NOMO-1 treated with DMSO at 0.1 percent for 48 hours (cell line): ENCODE data around the gene PLSCR5.

Experiments used
- DNase-seq: peaks from one replicate; lab custom pipeline; 2025; ENCODE audit not compliant: unreplicated experiment; lab: John Stamatoyannopoulos, UW

PLSCR5 gene

DNA sequence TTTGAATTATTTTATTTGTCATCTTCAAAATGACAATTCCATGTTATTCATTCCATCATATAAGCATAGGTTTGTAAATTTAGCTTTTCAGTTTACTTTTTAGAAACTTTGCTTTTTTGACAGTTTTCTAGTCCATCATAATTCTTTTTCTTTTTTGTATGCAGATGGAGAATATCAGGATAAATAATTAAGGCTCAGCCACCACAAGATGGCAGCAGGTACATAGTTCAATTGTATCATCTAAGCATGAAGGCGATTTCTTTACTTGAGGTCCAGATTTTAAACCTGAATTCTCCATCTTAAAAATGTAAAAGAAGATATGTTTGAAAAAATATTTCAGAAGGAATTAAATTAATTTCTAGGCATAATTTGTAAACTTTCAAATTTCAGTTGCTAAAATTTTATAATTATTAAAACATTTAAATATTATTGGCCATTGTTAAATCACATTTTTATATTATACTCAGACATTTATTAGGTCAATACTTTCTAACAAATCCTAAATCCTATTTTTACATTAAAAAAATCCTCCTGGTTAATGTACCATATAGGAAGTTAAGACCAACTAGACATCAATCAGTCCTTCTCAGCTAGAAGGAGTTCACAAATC lies 15.1 kb downstream of the PLSCR5 start:
- DNase-seq: peak; percentile 33

GRCh38 chr3:146585156-146585555 lies 20.0 kb downstream of the PLSCR5 start:
- DNase-seq: no peak

DNA sequence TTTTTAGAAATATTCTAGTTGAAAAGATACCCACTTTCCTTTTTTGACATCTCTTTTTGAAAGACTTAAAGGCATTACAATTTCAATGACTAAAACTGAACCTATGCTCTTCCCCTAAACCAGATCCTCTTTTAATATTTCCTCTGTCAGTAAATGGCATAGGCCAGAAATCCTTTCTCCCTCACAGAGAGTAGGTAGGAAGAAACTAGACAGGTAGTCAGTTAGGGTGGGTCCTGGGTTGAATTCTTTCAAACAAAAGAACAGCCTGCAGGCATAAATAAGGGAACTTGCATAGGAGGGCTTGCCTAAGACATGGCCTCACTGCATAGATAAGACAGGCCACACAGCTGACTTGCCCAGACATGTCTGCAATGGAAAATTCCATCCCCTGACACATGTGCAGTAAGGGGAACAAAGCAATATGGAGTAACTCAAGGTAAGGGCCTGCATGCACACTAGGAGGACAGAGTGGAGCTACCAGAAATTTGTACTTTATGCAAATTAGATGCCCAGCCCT lies 23.1 kb downstream of the PLSCR5 start:
- DNase-seq: peak; percentile 74

GRCh38 chr3:146581080-146581601 lies 24.0 kb downstream of the PLSCR5 start:
- no peak for DNase-seq

DNA sequence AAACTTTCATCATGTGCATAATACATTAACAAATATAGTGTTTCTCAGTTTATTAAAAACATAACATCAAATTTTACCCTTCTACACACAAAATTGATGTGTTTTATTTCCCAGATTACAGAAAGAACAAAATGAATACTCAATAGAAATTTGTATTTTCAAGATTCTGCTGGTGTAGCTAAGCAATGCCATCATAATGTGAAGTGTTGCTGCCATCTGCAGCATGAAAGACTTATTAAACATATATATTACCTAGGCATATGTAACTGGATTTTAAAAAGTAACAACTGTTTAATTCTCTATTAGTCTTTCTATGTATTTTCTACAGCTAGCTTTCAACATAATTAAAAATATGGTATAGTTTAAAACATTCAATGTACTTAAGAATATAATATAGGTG lies 27.5 kb downstream of the PLSCR5 start:
- peak; percentile 48 for DNase-seq

GRCh38 chr3:146575636-146576035 lies 29.5 kb downstream of the PLSCR5 start:
- no peak for DNase-seq

DNA sequence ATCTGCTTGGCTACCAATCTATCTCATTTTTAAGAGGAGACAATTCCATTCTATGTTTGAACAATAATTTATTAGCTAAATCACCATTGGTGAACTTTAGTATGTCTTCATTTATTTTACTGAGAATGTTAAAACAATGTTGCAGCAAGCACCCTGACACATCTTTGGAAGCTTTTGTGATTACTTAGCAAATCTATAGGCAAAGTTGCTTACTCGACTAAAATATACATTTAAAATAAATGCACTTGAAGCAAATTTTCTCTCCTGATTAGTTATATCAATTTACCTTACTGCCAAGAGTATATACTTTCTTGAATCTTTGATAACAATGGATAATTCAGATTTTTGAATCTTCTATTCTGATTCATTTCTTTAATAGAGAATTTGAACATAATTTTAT lies 31.0 kb downstream of the PLSCR5 start:
- DNase-seq: no peak

GRCh38 chr3:146569314-146569713 lies 35.8 kb downstream of the PLSCR5 start:
- no peak for DNase-seq

DNA sequence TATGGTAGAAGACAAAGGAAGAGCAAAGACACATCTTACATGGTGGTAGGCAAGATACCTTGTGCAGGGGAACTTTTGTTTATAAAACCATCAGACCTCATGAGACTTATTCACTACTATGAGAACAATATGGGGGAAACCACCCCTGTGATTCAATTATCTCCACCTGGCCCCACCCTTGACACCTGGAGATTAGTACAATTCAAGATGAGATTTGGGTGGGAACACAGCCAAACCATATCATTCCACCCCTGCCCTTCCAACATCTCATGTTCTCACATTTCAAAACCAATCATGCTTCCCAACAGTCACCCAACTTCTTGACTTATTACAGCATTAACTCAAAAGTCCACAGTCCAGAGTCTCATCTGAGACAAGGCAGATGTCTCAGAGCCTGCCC lies 39.0 kb downstream of the PLSCR5 start:
- DNase-seq: no peak

DNA sequence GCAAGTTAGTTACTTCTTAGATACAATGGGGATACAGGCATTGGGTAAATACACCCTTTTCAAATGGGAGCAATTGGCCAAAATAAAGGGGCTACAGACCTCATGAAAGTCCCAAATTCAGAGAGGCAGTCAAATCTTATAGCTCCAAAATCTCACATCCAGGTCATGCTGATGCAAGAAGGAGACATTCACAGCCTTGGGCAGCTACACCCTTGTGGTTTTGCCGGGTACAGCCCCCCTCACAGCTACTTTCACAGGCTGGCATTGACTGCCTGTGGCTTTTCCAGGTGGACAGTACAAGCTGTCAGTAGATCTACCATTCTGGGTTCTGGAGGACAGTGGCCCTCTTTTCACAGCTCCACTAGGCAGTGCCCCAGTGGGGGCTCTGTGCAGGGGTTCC lies 43.3 kb downstream of the PLSCR5 start:
- no peak for DNase-seq

- no peak for DNase-seq
Measured at GRCh38 chr3:146561463-146561862, 43.7 kb downstream of the PLSCR5 start.

DNA sequence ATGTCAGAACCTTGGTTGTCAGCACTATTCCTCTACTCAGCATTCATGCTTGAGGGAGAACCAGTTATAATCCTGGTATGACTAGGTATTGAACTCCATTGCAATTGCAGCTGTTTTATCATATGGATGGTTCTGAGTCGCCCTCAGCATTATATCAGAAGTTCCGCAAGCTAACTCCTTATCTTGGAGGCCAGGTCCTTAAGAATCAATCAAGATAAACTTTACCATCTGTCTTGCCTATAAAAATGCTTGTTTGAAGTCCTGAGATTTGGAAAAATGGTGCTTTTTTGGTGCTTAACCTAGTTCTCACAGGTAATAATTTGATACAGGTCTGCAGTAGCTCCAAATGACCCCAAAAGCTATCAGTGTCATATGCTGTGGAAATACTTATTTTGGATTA lies 44.5 kb downstream of the PLSCR5 start:
- no peak for DNase-seq

GRCh38 chr3:146559388-146559787 lies 45.8 kb downstream of the PLSCR5 start:
- no peak for DNase-seq

GRCh38 chr3:146558781-146559180 lies 46.4 kb downstream of the PLSCR5 start:
- peak; percentile 77 for DNase-seq

GRCh38 chr3:146557745-146558144 lies 47.4 kb downstream of the PLSCR5 start:
- DNase-seq: peak; percentile 64

DNA sequence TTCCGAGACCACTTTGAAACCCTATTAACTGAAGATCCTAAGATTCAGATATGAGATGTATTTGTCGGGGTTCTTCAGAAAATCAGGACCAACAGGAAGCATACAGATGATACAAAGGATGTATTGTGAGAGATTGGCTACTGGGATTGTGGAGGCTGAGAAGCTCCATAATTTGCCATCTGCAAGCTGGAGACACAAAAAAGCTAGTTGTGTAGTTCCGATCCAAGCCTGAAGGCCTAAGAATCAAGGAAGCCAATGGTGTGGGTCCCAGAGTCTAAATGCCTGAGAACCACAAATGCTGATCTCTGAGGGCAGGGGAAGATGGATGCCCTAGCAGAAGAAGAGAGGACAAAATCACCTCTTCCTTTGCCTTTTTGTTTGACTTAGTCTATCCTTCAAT lies 49.8 kb downstream of the PLSCR5 start:
- no peak for DNase-seq

DNA sequence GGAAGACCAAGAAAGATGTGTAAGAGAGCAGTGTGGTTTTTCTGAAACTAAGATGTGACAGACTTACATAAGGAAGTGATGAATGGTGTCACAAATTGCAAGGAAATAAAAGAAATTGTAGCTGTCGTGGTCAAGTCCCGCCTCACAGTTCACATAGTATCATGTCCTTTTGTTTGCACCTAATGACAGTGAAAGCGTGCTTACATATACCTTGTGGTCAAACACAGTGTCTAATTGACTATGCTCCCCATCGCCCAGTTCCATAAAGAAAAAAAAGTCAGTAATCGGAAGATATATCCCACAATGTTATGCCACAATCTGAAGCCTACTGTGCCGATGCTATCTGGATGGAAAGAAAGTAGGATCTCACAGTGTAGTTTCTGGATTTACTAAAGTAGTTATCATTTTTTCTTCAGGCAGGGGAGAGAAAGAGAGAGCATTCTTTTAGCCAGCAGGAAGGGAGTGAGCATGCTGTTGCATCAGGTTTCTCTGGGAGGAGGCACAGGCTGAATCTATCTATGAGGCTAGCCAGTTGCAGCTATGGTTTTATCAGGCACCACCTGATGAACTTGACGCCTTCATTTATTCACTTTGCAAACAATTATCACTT lies 50.9 kb downstream of the PLSCR5 start:
- peak; percentile 61 for DNase-seq

DNA sequence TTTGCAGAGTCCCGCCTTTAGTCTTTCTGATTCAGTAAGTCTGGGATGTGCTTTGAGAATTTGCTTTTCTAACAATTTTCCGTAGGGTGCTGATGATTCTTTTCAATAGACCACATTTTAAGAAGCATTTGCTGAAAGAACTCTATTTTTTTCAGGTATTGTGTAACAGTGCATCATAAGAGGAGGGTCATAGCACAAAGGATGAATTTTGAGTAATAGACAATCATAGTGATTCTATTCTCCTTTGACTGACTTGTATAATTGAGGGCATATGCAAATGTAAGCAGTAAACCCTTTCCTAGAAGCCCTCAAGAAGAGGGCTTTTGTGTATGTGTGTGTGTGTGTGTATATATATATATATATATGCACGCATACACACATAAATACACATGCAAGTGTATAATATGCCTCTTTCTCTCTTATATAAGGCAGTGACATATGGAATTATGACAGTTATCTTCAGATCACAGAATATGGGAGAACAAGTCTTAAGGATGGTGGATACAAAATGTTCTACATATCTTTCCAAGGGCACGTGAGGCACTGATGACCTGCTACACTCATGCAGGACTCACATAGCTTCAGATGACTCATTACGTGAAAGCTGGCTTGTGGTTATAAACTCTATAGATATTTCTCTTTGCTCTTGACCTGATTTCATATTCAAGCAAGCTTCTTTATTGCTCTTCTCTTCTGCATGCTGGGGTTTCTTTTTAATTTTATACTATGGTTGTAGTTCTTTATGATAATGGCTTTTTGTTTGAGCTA lies 54.2 kb downstream of the PLSCR5 start:
- DNase-seq: peak; percentile 15

DNA sequence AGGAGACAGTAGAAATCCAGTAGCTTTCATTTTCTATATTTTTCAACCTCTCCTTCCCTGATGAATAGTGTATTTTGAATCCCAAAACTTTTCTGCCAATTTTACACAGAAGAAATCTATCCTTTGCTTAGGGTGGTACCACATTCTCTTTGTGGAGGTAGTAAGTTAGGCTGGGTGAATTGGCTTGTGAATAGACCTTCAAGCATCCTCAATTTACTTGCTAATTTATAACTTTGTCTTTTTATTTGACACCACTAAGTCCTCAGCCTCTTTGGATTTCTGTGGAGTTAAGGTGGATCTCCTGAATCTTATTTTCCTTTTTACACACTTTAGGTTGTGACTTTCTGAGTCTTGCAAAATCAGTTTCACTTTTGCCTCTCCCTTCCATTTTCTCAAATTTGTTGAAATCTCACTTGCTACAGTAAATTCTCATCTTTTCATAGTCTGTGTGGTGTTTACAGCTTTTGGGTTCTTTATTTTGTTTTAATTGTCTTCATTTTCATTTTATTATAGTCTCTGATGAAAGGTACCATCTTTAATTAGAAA lies 55.0 kb downstream of the PLSCR5 start:
- peak; percentile 6 for DNase-seq

DNA sequence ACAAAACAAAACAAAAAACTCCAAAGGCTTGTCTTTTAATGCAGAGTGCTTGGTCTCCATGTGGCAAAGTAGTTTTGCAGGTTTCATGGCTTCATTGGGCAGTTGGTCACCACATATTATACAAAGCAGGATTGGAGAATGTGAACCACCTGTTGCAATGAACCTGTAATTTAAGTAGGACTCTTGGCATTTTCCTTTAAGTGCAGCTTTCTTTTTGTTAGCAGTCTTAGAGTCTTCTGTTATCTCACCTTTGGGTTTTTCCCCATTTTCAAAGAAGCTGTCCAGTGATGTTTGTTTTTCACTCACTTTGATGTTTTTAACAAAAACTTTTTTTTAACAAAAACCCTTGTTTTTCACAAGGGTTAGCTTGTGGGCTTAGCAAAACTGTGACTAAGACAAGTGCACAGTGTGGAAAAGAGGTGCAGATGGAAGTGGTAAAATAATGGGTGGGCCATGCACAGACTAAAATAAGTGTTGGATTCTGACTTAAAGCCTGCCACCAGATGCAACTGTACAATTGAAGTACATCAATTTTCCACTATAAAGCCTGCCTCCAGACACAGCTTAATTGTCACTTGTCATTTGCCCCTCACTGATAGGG lies 57.8 kb downstream of the PLSCR5 start:
- DNase-seq: no peak

DNA sequence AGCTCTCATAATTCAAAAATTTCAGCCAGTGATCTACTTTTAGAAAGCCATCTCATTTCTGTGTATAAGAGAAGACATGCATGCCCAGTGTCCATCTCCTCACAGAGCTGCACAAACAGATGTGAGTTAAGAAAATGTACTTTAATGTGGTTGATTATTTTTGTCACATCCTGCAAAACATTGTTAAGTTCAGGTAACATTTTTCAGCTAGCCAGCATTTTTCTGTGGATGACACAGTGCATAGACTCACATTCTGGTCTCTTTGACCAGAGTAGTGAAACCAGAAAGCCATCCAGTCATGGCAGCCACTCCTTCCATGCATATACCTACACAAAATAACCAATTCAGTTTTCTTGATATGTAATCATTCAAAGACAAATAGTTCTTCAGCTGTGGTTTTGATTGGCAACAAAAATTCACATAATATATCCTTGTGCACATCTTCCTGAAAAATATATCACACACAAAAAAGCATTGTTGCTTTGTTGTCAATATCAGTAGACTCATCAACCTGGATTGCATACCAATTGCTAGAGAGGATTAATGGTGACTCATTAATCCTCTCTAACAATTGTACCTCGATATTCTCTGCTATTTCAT lies 58.7 kb downstream of the PLSCR5 start:
- DNase-seq: no peak
